Measurements from ENCODE around the gene MEX3A. TPM values are rescaled to one million over a fixed set of nuclear protein-coding genes. Genes with fewer than 3 reads are reported as not detected.
"Not testable (repeated sequence)": the region's sequence is repeated elsewhere in the genome, so short reads cannot be mapped to it uniquely, and the experiment has no call there.

Gene MEX3A
- polyA plus RNA-seq (2012; ENCODE audit: missing spikeins): 2.3 TPM

GRCh38 chr1:156082309-156083091 is at the start of gene MEX3A:
Gene MEX3A (minus strand): TSS chr1:156082465. CDS start chr1:156081998, 467 bp downstream.
- TF ChIP-seq POLR2AphosphoS5 (IDR thresholded peaks at IDR 0.05; ENCODE audit: low read depth, low read length) (no peak), POLR2A (IDR thresholded peaks at IDR 0.05; ENCODE audit: low read depth, low read length) (no peak), TAF1 (IDR thresholded peaks at IDR 0.05; ENCODE audit: borderline replicate concordance, low read depth, low read length) (no peak)
- peak; percentile 84 for DNase-seq (ENCODE audit: insufficient read length)
- peak; percentile 70 for FAIRE-seq

GRCh38 chr1:156130578-156130942 is 48.3 kb upstream of the MEX3A start:
- no peak for FAIRE-seq

GRCh38 chr1:156129687-156130577 is 47.7 kb upstream of the MEX3A start:
- no peak for DNase-seq (ENCODE audit: insufficient read length)
- FAIRE-seq: peak; percentile 93
- TF ChIP-seq TAF1 (IDR thresholded peaks at IDR 0.05; ENCODE audit: borderline replicate concordance, low read depth, low read length): no peak
- TF ChIP-seq POLR2AphosphoS5 (IDR thresholded peaks at IDR 0.05; ENCODE audit: low read depth, low read length): no peak
- TF ChIP-seq POLR2A (IDR thresholded peaks at IDR 0.05; ENCODE audit: low read depth, low read length): peak; percentile 34; the same call in 1 of the 2 replicates

More at GRCh38 chr1:156130578-156130942, 48.3 kb upstream of the MEX3A start:
- TF ChIP-seq POLR2A (IDR thresholded peaks at IDR 0.05; ENCODE audit: low read depth, low read length) (no peak), TAF1 (IDR thresholded peaks at IDR 0.05; ENCODE audit: borderline replicate concordance, low read depth, low read length) (no peak), POLR2AphosphoS5 (IDR thresholded peaks at IDR 0.05; ENCODE audit: low read depth, low read length) (no peak)
- DNase-seq (ENCODE audit: insufficient read length): no peak

GRCh38 chr1:156128654-156129597 is 46.7 kb upstream of the MEX3A start:
- no peak for FAIRE-seq
- TF ChIP-seq POLR2A (IDR thresholded peaks at IDR 0.05; ENCODE audit: low read depth, low read length): no peak
- DNase-seq (ENCODE audit: insufficient read length): no peak

- no peak for TF ChIP-seq TAF1 (IDR thresholded peaks at IDR 0.05; ENCODE audit: borderline replicate concordance, low read depth, low read length)
- no peak for TF ChIP-seq POLR2AphosphoS5 (IDR thresholded peaks at IDR 0.05; ENCODE audit: low read depth, low read length)
- TF ChIP-seq POLR2A (IDR thresholded peaks at IDR 0.05; ENCODE audit: low read depth, low read length): no peak
- FAIRE-seq (no peak), DNase-seq (ENCODE audit: insufficient read length) (no peak)
Observed at GRCh38 chr1:156128308-156128653, 46.0 kb upstream of the MEX3A start.

- no peak for DNase-seq (ENCODE audit: insufficient read length)
- no peak for TF ChIP-seq TAF1 (IDR thresholded peaks at IDR 0.05; ENCODE audit: borderline replicate concordance, low read depth, low read length)
- peak; percentile 42 for TF ChIP-seq POLR2AphosphoS5 (IDR thresholded peaks at IDR 0.05; ENCODE audit: low read depth, low read length)
- peak; percentile 21 for FAIRE-seq
Observed at GRCh38 chr1:156126630-156127534, 44.6 kb upstream of the MEX3A start.

- DNase-seq (ENCODE audit: insufficient read length): no peak
- TF ChIP-seq TAF1 (IDR thresholded peaks at IDR 0.05; ENCODE audit: borderline replicate concordance, low read depth, low read length): 0 out of 2 replicates have a peak, but pooled peaks have one; percentile 33
- no peak; the same call in 1 of the 2 replicates for TF ChIP-seq POLR2A (IDR thresholded peaks at IDR 0.05; ENCODE audit: low read depth, low read length)
- no peak for FAIRE-seq
Observed at GRCh38 chr1:156126043-156126629, 43.9 kb upstream of the MEX3A start.

- FAIRE-seq: not testable (repeated sequence)
Observed at GRCh38 chr1:156125544-156125943, 43.3 kb upstream of the MEX3A start.

GRCh38 chr1:156124557-156125483 is 42.6 kb upstream of the MEX3A start:
- no peak for TF ChIP-seq TAF1 (IDR thresholded peaks at IDR 0.05; ENCODE audit: borderline replicate concordance, low read depth, low read length)
- 0 out of 2 replicates have a peak, but pooled peaks have one; percentile 33 for TF ChIP-seq POLR2A (IDR thresholded peaks at IDR 0.05; ENCODE audit: low read depth, low read length)
- no peak for TF ChIP-seq POLR2AphosphoS5 (IDR thresholded peaks at IDR 0.05; ENCODE audit: low read depth, low read length)
- no peak for FAIRE-seq
- no peak for DNase-seq (ENCODE audit: insufficient read length)

More at GRCh38 chr1:156125544-156125943, 43.3 kb upstream of the MEX3A start:
- DNase-seq (ENCODE audit: insufficient read length): not testable (repeated sequence)

All from GM12892 (cell line).